Neural cell (in vitro differentiated cells): ENCODE results near the gene PALMD.

Experiments
- EP300 ChIP-seq: fragments of 450-650 bp; conservative IDR thresholded peaks from 2 replicates; pipeline ENCODE4 v1.6.1; 2014; ENCODE audit warnings: antibody characterized with exemption, mild to moderate bottlenecking, moderate library complexity; ENCODE audit not compliant: poor library complexity, severe bottlenecking
- MXI1 ChIP-seq: fragments of 450-650 bp; conservative IDR thresholded peaks from 2 replicates; pipeline ENCODE4 v1.6.1; 2014; ENCODE audit warnings: antibody characterized with exemption, mild to moderate bottlenecking; ENCODE audit not compliant: poor library complexity, severe bottlenecking

DNA sequence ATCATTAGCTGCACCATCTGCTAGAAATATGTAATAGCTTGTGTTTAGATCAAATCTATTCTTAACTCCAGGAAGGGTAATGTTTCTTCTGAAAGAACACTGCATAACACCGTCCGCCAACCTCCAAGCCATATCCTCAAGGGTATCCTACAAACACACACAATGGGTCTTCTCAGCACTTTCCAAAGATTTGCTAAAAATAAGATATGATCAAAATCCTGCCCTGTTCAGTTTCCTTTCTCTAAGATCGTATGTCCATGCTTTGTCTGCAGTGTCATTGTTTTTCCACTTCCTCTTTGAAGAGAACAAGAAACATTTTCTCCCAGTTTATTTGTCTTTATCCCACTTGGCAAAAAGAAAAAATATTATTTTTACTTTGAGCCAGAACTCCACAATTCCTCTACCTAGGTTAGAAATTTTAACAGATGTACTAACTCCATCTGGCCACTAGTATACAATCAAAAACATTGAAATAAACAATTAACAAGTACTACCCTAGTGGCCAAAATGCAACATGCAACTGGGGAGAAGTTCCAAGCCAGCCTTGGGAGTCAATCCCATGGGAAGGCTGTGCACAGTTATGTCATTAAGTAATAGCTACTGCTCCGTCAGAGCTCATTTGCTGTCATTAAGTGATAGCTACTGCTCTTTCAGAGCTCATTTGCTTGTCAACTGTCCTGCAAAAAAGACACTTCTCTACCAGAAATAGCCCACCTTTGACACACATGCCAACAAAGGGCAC, 82.8 kb downstream of the PALMD start:
- TF ChIP-seq EP300 (peak; percentile 87), MXI1 (no peak)
